Measurements from ENCODE around the gene MORC3.
"Not testable (repeated sequence)": the region's sequence is repeated elsewhere in the genome, so short reads cannot be mapped to it uniquely, and the experiment has no call there.

The MORC3 gene

GRCh38 chr21:36319767-36320420, at the start of gene MORC3:
Gene MORC3 (plus strand): TSS chr21:36320197. CDS start chr21:36320265, 68 bp downstream.
- peaks cover 10% of the 10 kb centered on the region for H3K79me2 ChIP-seq
- no peaks in the 10 kb centered on the region for H3K27me3 ChIP-seq (ENCODE audit: control insufficient read depth, insufficient read depth, low read length)
- TF ChIP-seq CTCF (IDR thresholded peaks at IDR 0.05) = no peak

GRCh38 chr21:36270786-36271695, 49.0 kb upstream of the MORC3 start:
- not testable (repeated sequence) for H3K27ac ChIP-seq, H3K79me2 ChIP-seq

More at GRCh38 chr21:36319767-36320420, at the start of gene MORC3:
- H3K36me3 ChIP-seq (ENCODE audit: control insufficient read depth, insufficient read depth, low read length) = no peaks in the 10 kb centered on the region
- H3K27ac ChIP-seq = peak within 1 kb of the TSS; percentile 97
- H3K4me1 ChIP-seq = no peaks in the 10 kb centered on the region
- H3K4me3 ChIP-seq (ENCODE audit: low read depth, low read length) = peak within 1 kb of the TSS; percentile 85
- peak within 1 kb of the TSS; percentile 92 for H3K4me2 ChIP-seq (ENCODE audit: low read length)
- peak within 1 kb of the TSS; percentile 51 for H2AFZ ChIP-seq
- no peaks in the 10 kb centered on the region for H3K9me3 ChIP-seq (ENCODE audit: control insufficient read depth, low read length)
- peak within 1 kb of the TSS; percentile 95 for H3K9ac ChIP-seq

GRCh38 chr21:36274128-36274527, 45.9 kb upstream of the MORC3 start:
- no peaks in the 10 kb centered on the region for H3K36me3 ChIP-seq (ENCODE audit: control insufficient read depth, insufficient read depth, low read length)
- H3K4me2 ChIP-seq (ENCODE audit: low read length) = peak overlapping the region; percentile 3
- H3K9ac ChIP-seq = no peak overlapping the region
- H3K9me3 ChIP-seq (ENCODE audit: control insufficient read depth, low read length) = no peaks in the 10 kb centered on the region
- H3K27me3 ChIP-seq (ENCODE audit: control insufficient read depth, insufficient read depth, low read length) = no peaks in the 10 kb centered on the region
- H3K79me2 ChIP-seq = no peaks in the 10 kb centered on the region
- no peak overlapping the region for H3K4me3 ChIP-seq (ENCODE audit: low read depth, low read length)
- no peak for TF ChIP-seq CTCF (IDR thresholded peaks at IDR 0.05)
- peak overlapping the region; percentile 65 for H3K27ac ChIP-seq
- H2AFZ ChIP-seq = peak overlapping the region; percentile 17
- H3K4me1 ChIP-seq = peaks cover 15% of the 10 kb centered on the region

More at GRCh38 chr21:36270786-36271695, 49.0 kb upstream of the MORC3 start:
- H3K36me3 ChIP-seq (ENCODE audit: control insufficient read depth, insufficient read depth, low read length); H3K4me3 ChIP-seq (ENCODE audit: low read depth, low read length); H3K9ac ChIP-seq; H3K4me2 ChIP-seq (ENCODE audit: low read length); H3K27me3 ChIP-seq (ENCODE audit: control insufficient read depth, insufficient read depth, low read length); H3K9me3 ChIP-seq (ENCODE audit: control insufficient read depth, low read length); H2AFZ ChIP-seq: not testable (repeated sequence)
- peaks cover 15% of the 10 kb centered on the region for H3K4me1 ChIP-seq

- no peak overlapping the region for H3K4me3 ChIP-seq (ENCODE audit: low read depth, low read length)
- no peaks in the 10 kb centered on the region for H3K36me3 ChIP-seq (ENCODE audit: control insufficient read depth, insufficient read depth, low read length)
- no peaks in the 10 kb centered on the region for H3K27me3 ChIP-seq (ENCODE audit: control insufficient read depth, insufficient read depth, low read length)
- H3K79me2 ChIP-seq = no peaks in the 10 kb centered on the region
- H3K4me1 ChIP-seq = peaks cover 3% of the 10 kb centered on the region
- H3K9ac ChIP-seq = no peak overlapping the region
- no peak for TF ChIP-seq CTCF (IDR thresholded peaks at IDR 0.05)
- H3K4me2 ChIP-seq (ENCODE audit: low read length) = no peak overlapping the region
- peak overlapping the region; percentile 57 for H3K27ac ChIP-seq
- no peak overlapping the region for H2AFZ ChIP-seq
- H3K9me3 ChIP-seq (ENCODE audit: control insufficient read depth, low read length) = no peaks in the 10 kb centered on the region
These were observed 37.3 kb upstream of the MORC3 start for GRCh38 chr21:36282568-36283230.

GRCh38 chr21:36283231-36283622, 36.8 kb upstream of the MORC3 start:
- not testable (repeated sequence) for H3K4me2 ChIP-seq (ENCODE audit: low read length); H3K4me3 ChIP-seq (ENCODE audit: low read depth, low read length); H3K79me2 ChIP-seq; H3K4me1 ChIP-seq; H3K9ac ChIP-seq; H3K9me3 ChIP-seq (ENCODE audit: control insufficient read depth, low read length); H3K36me3 ChIP-seq (ENCODE audit: control insufficient read depth, insufficient read depth, low read length); H3K27me3 ChIP-seq (ENCODE audit: control insufficient read depth, insufficient read depth, low read length); H2AFZ ChIP-seq
- H3K27ac ChIP-seq = peak overlapping the region; percentile 57
